ENCODE results near the gene LSAMP. TPM values are rescaled to one million over a fixed set of nuclear protein-coding genes. Genes with fewer than 3 reads are reported as not detected.

The LSAMP gene
- total RNA-seq, 1 experiment from 2014 or later, result not detected

- H3K36me3 Mint-ChIP-seq (ENCODE audit: insufficient read depth, unreplicated experiment), result no peaks in the 10 kb centered on the region
Observed at GRCh38 chr3:116028157-116028556, 417.1 kb downstream of the LSAMP start.

DNA sequence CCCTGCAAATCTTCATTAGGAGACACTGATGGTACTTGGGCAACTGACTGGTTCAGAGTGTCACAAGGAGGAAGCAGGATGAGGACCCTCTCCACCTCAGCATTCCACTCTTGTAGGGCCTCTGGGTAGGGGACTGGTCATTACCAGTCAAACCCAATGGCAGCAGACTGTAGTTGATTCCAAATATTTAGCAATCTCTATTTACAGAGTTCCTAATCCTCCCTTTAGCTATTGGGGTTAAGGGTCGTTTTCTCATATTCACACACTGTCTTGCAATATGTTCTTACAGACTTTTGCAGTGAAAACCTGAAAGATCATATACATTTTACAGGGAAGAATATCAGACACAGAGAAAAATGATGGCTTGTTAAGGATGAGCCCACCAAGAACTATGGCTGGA lies 424.3 kb downstream of the LSAMP start:
- no TSS peak for BruUV-seq (replicated peaks)
- Mint-ChIP-seq H3K27me3 (ENCODE audit: insufficient read depth, unreplicated experiment) (no peaks in the 10 kb centered on the region), H3K4me3 (ENCODE audit: unreplicated experiment) (no peak overlapping the region), H3K9me3 (ENCODE audit: unreplicated experiment) (no peaks in the 10 kb centered on the region), H3K27ac (ENCODE audit: low read depth, unreplicated experiment) (no peak overlapping the region), H3K36me3 (ENCODE audit: insufficient read depth, unreplicated experiment) (no peaks in the 10 kb centered on the region), H3K4me1 (ENCODE audit: insufficient read depth, unreplicated experiment) (no peaks in the 10 kb centered on the region)
- intact Hi-C loops (cut with micrococcal nuclease), result no loop called here
- ChIA-PET POLR2A (no interaction called here), CTCF (interaction anchor here (1.0 kb wide), 1 partner anchor 8 kb away, joined by 3 read pairs; no protein-coding TSS in a partner anchor)
- TF ChIP-seq CTCF (IDR thresholded peaks at IDR 0.05; ENCODE audit: unreplicated experiment), result no peak
- no peak for DNase-seq (ENCODE audit: unreplicated experiment)

More at GRCh38 chr3:116028157-116028556, 417.1 kb downstream of the LSAMP start:
- ChIA-PET CTCF (interaction anchor here (1.0 kb wide), 1 partner anchor 8 kb away, joined by 3 read pairs; no protein-coding TSS in a partner anchor), POLR2A (interaction anchor here (0.6 to 0.8 kb wide), 2 partner anchors 9 to 67 kb away, joined by 3 read pairs; no protein-coding TSS in a partner anchor)
- no peaks in the 10 kb centered on the region for H3K4me1 Mint-ChIP-seq (ENCODE audit: insufficient read depth, unreplicated experiment)
- no peaks in the 10 kb centered on the region for H3K9me3 Mint-ChIP-seq (ENCODE audit: unreplicated experiment)
- intact Hi-C loops (cut with micrococcal nuclease), result no loop called here
- no peak for TF ChIP-seq CTCF (IDR thresholded peaks at IDR 0.05; ENCODE audit: unreplicated experiment)
- H3K4me3 Mint-ChIP-seq (ENCODE audit: unreplicated experiment), result no peak overlapping the region
- H3K27me3 Mint-ChIP-seq (ENCODE audit: insufficient read depth, unreplicated experiment), result no peaks in the 10 kb centered on the region
- no peak for DNase-seq (ENCODE audit: unreplicated experiment)
- no TSS peak for BruUV-seq (replicated peaks)
- H3K27ac Mint-ChIP-seq (ENCODE audit: low read depth, unreplicated experiment), result no peak overlapping the region

- ChIA-PET POLR2A (no interaction called here), CTCF (interaction anchor here (1.0 kb wide), 1 partner anchor 8 kb away, joined by 3 read pairs; no protein-coding TSS in a partner anchor)
- peak; percentile 7 for DNase-seq (ENCODE audit: unreplicated experiment)
- no peaks in the 10 kb centered on the region for H3K36me3 Mint-ChIP-seq (ENCODE audit: insufficient read depth, unreplicated experiment)
- no peak overlapping the region for H3K4me3 Mint-ChIP-seq (ENCODE audit: unreplicated experiment)
- intact Hi-C loops (cut with micrococcal nuclease), result no loop called here
- TF ChIP-seq CTCF (IDR thresholded peaks at IDR 0.05; ENCODE audit: unreplicated experiment), result no peak
- H3K27ac Mint-ChIP-seq (ENCODE audit: low read depth, unreplicated experiment), result no peak overlapping the region
- no peaks in the 10 kb centered on the region for H3K4me1 Mint-ChIP-seq (ENCODE audit: insufficient read depth, unreplicated experiment)
- no peaks in the 10 kb centered on the region for H3K9me3 Mint-ChIP-seq (ENCODE audit: unreplicated experiment)
- no TSS peak for BruUV-seq (replicated peaks)
- no peaks in the 10 kb centered on the region for H3K27me3 Mint-ChIP-seq (ENCODE audit: insufficient read depth, unreplicated experiment)
Observed at GRCh38 chr3:116020495-116020894, 424.8 kb downstream of the LSAMP start.

DNA sequence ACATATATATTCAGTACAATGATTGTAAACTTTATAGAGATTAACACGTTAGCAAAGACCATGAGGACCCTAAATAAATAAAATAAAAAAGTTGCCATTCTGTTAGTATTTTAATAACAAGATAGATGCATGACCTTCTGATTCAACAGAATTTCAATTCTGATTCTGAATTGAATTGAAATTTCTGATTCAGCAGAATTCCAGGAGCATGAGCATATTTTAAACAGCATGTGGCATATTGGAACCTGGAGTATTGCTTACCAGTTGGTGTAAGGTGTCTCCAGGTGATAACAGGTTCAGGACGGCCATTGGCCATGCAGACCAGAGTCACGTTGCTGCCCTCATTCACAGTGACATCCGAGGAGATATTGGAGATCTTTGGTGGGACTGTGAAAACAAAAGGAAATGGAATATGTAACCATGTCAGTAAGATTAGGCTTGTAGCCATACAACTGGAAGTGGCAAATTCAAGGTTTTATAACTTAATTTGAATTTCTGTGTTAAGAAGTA lies 426.0 kb downstream of the LSAMP start:
- BruUV-seq (replicated peaks), result no TSS peak
- Mint-ChIP-seq H3K36me3 (ENCODE audit: insufficient read depth, unreplicated experiment) (no peaks in the 10 kb centered on the region), H3K4me3 (ENCODE audit: unreplicated experiment) (no peak overlapping the region), H3K27ac (ENCODE audit: low read depth, unreplicated experiment) (no peak overlapping the region), H3K9me3 (ENCODE audit: unreplicated experiment) (no peaks in the 10 kb centered on the region), H3K4me1 (ENCODE audit: insufficient read depth, unreplicated experiment) (no peaks in the 10 kb centered on the region), H3K27me3 (ENCODE audit: insufficient read depth, unreplicated experiment) (no peaks in the 10 kb centered on the region)
- ChIA-PET CTCF (no interaction called here), POLR2A (no interaction called here)
- intact Hi-C loops (cut with micrococcal nuclease), result no loop called here
- DNase-seq (ENCODE audit: unreplicated experiment), result no peak
- no peak for TF ChIP-seq CTCF (IDR thresholded peaks at IDR 0.05; ENCODE audit: unreplicated experiment)

Data from MCF 10A (cell line).